Neutrophil (primary cell): ENCODE data around the gene TMEM236.

Source experiments
- H3K27ac ChIP-seq: fragments of 200-600 bp; sonication (generic); 2 replicates; pipeline ENCODE4 v1.5.1; 2016; ENCODE audit warnings: mild to moderate bottlenecking, moderate library complexity
- H3K27me3 ChIP-seq: fragments of 200-600 bp; sonication (generic); 2 replicates; pipeline ENCODE4 v1.6.0; 2016; ENCODE audit warnings: mild to moderate bottlenecking
- H3K36me3 ChIP-seq: fragments of 200-600 bp; sonication (generic); 2 replicates; pipeline ENCODE4 v1.5.1; 2017
- H3K4me1 ChIP-seq, 2 experiments: fragments of 200-600 bp in 1 of 2; sonication (generic) in 1 of 2; 1 replicate in 1 of 2; 2 replicates in 1 of 2; pipeline versions ENCODE4 v1.5.1 to v1.6.1; 2013 to 2016; ENCODE audit warnings: low read depth in 1 of 2, low read length in 1 of 2, mild to moderate bottlenecking in 1 of 2, moderate library complexity in 1 of 2; ENCODE audit not compliant: control insufficient read depth in 1 of 2, insufficient read depth in 1 of 2
- H3K4me3 ChIP-seq, 2 experiments: fragments of 200-600 bp in 1 of 2; sonication (generic) in 1 of 2; 1 replicate in 1 of 2; 2 replicates in 1 of 2; pipeline ENCODE4 v1.5.1; 2013 to 2016; ENCODE audit warnings: low read depth in 1 of 2, low read length in 1 of 2, mild to moderate bottlenecking in 1 of 2, moderate library complexity in 1 of 2
- H3K9me3 ChIP-seq: fragments of 200-600 bp; sonication (generic); 2 replicates; pipeline ENCODE4 v1.5.1; 2016
- TF ChIP-seq, protein P1 (sequence below): fragments of 200-600 bp; sonication (generic); IDR thresholded peaks from 2 replicates; pipeline ENCODE4 v1.5.1; 2016; ENCODE audit warnings: antibody characterized with exemption

The TMEM236 gene

GRCh38 chr10:17729630-17730029, 22.4 kb upstream of the TMEM236 start:
- Histone ChIP-seq H3K4me1 (no peaks in the 10 kb centered on the region), H3K36me3 (no peaks in the 10 kb centered on the region), H3K9me3 (no peaks in the 10 kb centered on the region), H3K27ac (no peak overlapping the region), H3K27me3 (no peaks in the 10 kb centered on the region), H3K4me3 (no peak overlapping the region)
- TF ChIP-seq, protein P1, sequence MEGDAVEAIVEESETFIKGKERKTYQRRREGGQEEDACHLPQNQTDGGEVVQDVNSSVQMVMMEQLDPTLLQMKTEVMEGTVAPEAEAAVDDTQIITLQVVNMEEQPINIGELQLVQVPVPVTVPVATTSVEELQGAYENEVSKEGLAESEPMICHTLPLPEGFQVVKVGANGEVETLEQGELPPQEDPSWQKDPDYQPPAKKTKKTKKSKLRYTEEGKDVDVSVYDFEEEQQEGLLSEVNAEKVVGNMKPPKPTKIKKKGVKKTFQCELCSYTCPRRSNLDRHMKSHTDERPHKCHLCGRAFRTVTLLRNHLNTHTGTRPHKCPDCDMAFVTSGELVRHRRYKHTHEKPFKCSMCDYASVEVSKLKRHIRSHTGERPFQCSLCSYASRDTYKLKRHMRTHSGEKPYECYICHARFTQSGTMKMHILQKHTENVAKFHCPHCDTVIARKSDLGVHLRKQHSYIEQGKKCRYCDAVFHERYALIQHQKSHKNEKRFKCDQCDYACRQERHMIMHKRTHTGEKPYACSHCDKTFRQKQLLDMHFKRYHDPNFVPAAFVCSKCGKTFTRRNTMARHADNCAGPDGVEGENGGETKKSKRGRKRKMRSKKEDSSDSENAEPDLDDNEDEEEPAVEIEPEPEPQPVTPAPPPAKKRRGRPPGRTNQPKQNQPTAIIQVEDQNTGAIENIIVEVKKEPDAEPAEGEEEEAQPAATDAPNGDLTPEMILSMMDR: no peak

DNA sequence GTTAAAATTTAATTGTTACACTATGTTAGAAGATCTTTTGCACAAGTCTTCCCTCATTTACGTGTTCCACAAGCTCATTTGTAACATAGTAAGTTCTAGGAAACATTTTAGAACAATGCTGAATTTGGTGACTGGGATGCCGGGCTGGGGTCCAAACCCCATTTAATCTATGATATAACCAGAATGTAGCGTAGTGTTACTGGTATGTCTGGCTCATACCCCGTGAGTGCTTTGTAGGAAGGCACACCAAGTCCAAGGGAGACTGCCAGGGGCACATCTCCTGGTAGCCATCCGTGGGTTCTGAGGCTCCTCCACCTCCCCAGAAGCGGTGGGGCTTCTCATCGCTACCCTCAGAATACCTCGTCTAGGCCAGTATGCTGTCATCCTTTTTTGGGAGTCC, 21.3 kb upstream of the TMEM236 start:
- Histone ChIP-seq H3K36me3 (no peaks in the 10 kb centered on the region), H3K27ac (no peak overlapping the region), H3K4me1 (no peaks in the 10 kb centered on the region), H3K27me3 (no peaks in the 10 kb centered on the region), H3K9me3 (no peaks in the 10 kb centered on the region), H3K4me3 (no peak overlapping the region)
- TF ChIP-seq, protein P1: no peak

- Histone ChIP-seq H3K4me3 (no peak overlapping the region), H3K27me3 (no peaks in the 10 kb centered on the region), H3K4me1 (no peaks in the 10 kb centered on the region), H3K36me3 (no peaks in the 10 kb centered on the region), H3K27ac (no peak overlapping the region), H3K9me3 (no peaks in the 10 kb centered on the region)
- TF ChIP-seq, protein P1: no peak
These were observed 20.5 kb upstream of the TMEM236 start for GRCh38 chr10:17731331-17732020.

DNA sequence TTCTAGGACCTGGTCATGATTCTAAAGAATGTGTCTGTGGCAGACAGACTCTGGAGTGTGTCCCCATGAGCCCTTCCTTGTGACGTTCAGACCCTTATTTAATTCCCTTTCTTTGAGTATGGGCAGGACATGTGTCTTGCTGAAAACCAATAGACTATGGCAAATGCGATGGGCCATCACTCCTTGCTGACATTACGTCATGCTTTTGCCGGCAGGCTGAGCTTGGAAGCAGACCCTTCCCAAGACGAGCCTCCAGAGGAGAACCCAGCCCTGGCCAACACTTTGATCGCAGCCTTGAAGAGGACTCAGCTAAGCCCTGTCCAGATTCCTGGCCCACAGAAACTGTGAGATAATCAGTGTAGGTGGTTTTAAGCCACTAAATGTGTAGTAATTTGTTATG, 18.4 kb upstream of the TMEM236 start:
- TF ChIP-seq, protein P1: no peak

DNA sequence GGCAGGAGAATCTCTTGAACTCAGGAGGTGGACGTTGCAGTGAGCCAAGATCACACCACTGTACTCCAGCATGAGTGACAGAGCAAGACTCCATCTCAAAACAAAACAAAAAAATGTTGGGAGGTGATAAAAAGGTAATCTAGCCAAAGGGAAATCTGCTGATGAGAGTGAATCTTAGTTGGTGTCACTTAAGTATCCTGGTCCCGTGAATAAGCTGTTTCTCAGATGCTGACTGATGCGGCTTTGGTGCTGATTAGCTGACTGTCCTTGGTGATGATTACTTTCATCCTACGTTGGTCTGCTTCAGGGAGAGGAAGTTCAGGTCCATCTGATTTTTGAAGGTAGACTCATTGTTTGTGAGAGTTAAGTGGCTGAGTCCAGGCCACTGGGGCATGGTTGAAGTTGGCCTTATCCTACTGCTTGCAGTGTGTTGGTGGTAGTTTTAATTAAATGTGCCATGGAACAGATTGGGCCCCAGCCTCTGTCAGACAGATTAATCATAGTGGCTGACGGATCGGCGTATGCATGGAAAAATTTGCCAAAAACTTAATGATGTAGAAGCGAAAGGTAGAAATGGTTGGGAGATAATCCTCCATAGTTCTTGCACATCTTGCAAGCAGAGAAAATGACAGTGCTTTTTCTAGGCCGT, 17.4 kb upstream of the TMEM236 start:
- Histone ChIP-seq H3K27me3 (no peaks in the 10 kb centered on the region), H3K4me3 (no peak overlapping the region), H3K4me1 (no peaks in the 10 kb centered on the region), H3K27ac (no peak overlapping the region), H3K36me3 (no peaks in the 10 kb centered on the region), H3K9me3 (no peaks in the 10 kb centered on the region)
- TF ChIP-seq, protein P1: no peak

More for the DNA sequence above, 18.4 kb upstream of the TMEM236 start:
- H3K27me3 ChIP-seq: no peaks in the 10 kb centered on the region
- no peak overlapping the region for H3K4me3 ChIP-seq
- no peaks in the 10 kb centered on the region for H3K9me3 ChIP-seq
- no peaks in the 10 kb centered on the region for H3K36me3 ChIP-seq
- no peaks in the 10 kb centered on the region for H3K4me1 ChIP-seq
- H3K27ac ChIP-seq: no peak overlapping the region
